GM23248 (cell line): ENCODE measurements around the gene SMIM28.

Experiments
- EZH2 ChIP-seq: fragments of 200-600 bp; sonication (generic); IDR thresholded peaks from 2 replicates; pipeline ENCODE4 v1.6.1; 2018; ENCODE audit warnings: antibody characterized with exemption, mild to moderate bottlenecking; ENCODE audit not compliant: insufficient read depth, poor library complexity, severe bottlenecking
- EZH2phosphoT487 ChIP-seq: fragments of 200-600 bp; sonication (generic); IDR thresholded peaks from 2 replicates; pipeline ENCODE4 v1.6.1; 2018; ENCODE audit warnings: antibody characterized with exemption, moderate library complexity, mild to moderate bottlenecking, low read depth; ENCODE audit not compliant: insufficient read depth

GRCh38 chr6:138393871-138394783 lies 16.4 kb downstream of the SMIM28 start:
- TF ChIP-seq EZH2phosphoT487, result no peak
- no peak for TF ChIP-seq EZH2
